22Rv1 (cell line): ENCODE data around the gene DMBX1.
A peak's percentile ranks its signal among the peaks of the same experiment; 100 is the strongest.

Experiments
- H3K27ac ChIP-seq: fragments of 450-650 bp; 2 replicates; pipeline ENCODE4 v1.5.1; 2017
- CTCF ChIP-seq: fragments of 450-650 bp; IDR thresholded peaks from 2 replicates; pipeline ENCODE4 v1.5.1; 2017; ENCODE audit warnings: mild to moderate bottlenecking
- ZFX ChIP-seq: fragments of 450-650 bp; IDR thresholded peaks from 2 replicates; pipeline ENCODE4 v1.6.1; 2017; ENCODE audit warnings: antibody characterized with exemption, borderline replicate concordance

The DMBX1 gene

GRCh38 chr1:46489638-46490405 is at the start of gene DMBX1:
Gene DMBX1 (plus strand): TSS chr1:46489836. CDS start chr1:46507011, 17,175 bp downstream.
- TF ChIP-seq ZFX = no peak
- no peak for TF ChIP-seq CTCF
- H3K27ac ChIP-seq = no peak within 1 kb of the TSS

- no peak overlapping the region for H3K27ac ChIP-seq
- TF ChIP-seq CTCF = no peak
Measured at GRCh38 chr1:46440478-46440877, 49.2 kb upstream of the DMBX1 start.

GRCh38 chr1:46442317-46443161 is 47.1 kb upstream of the DMBX1 start:
- H3K27ac ChIP-seq = peak overlapping the region; percentile 70
- peak; percentile 97 for TF ChIP-seq CTCF
- TF ChIP-seq ZFX = no peak

- TF ChIP-seq CTCF (no peak), ZFX (no peak)
- no peak overlapping the region for H3K27ac ChIP-seq
Measured at GRCh38 chr1:46444466-46444865, 45.2 kb upstream of the DMBX1 start.

GRCh38 chr1:46445773-46446256 is 43.8 kb upstream of the DMBX1 start:
- H3K27ac ChIP-seq = no peak overlapping the region
- TF ChIP-seq ZFX (no peak), CTCF (no peak)

- TF ChIP-seq CTCF (peak; percentile 93), ZFX (no peak)
- H3K27ac ChIP-seq = no peak overlapping the region
Measured at GRCh38 chr1:46446646-46447498, 42.8 kb upstream of the DMBX1 start.
